HEK293 (cell line): Measurements from ENCODE around the gene RPL13A.

Source experiments
- CTCF ChIA-PET: fragments of 350-600 bp; formaldehyde crosslinking; extraction: SDS; loops from one replicate; lab custom pipeline; 2021; ENCODE audit warnings: antibody characterized with exemption; lab: Yijun Ruan, JAX
- POLR2A ChIA-PET: fragments of 300-600 bp; formaldehyde crosslinking; extraction: SDS; loops from one replicate; lab custom pipeline; 2020; ENCODE audit warnings: antibody characterized with exemption, inconsistent platforms; lab: Yijun Ruan, JAX
- H3K27ac ChIP-seq: fragments of 200-500 bp; sonication (Bioruptor generic); 2 replicates; pipeline ENCODE4 v1.5.1; 2014; ENCODE audit warnings: low read depth, low read length, control low read depth, inconsistent platforms; ENCODE audit errors: extremely low read depth
- H3K36me3 ChIP-seq, 2 experiments: fragments of 200-500 bp in 1 of 2; sonication (Bioruptor generic) in 1 of 2; 1 replicate in 1 of 2; 2 replicates in 1 of 2; pipeline ENCODE4 v1.5.1; 2014 to 2017; ENCODE audit warnings: inconsistent platforms in 2 of 2, low read length in 2 of 2; ENCODE audit not compliant: control insufficient read depth in 2 of 2, insufficient read depth in 1 of 2
- H3K4me1 ChIP-seq: fragments of 200-500 bp; sonication (Bioruptor generic); 2 replicates; pipeline ENCODE4 v1.5.1; 2014; ENCODE audit warnings: mild to moderate bottlenecking, low read length, inconsistent platforms; ENCODE audit not compliant: control insufficient read depth, insufficient read depth
- H3K4me3 ChIP-seq: 2 replicates; pipeline ENCODE4 v1.5.1; 2011; ENCODE audit warnings: low read depth, mild to moderate bottlenecking, control low read depth, low read length, moderate library complexity
- H3K9me3 ChIP-seq: fragments of 200-500 bp; sonication (Bioruptor generic); 2 replicates; pipeline ENCODE4 v1.5.1; 2014; ENCODE audit warnings: low read depth, low read length, inconsistent platforms; ENCODE audit not compliant: control insufficient read depth, insufficient read depth
- GLIS1 ChIP-seq: fragments of 450-650 bp; formaldehyde crosslinking; IDR thresholded peaks from 2 replicates; pipeline ENCODE4 v1.5.1; 2016; ENCODE audit warnings: missing biosample characterization, missing genetic modification characterization
- IKZF3 ChIP-seq: fragments of 450-650 bp; IDR thresholded peaks from 2 replicates; pipeline ENCODE4 v1.5.0; 2018; ENCODE audit warnings: missing biosample characterization, mild to moderate bottlenecking, missing genetic modification characterization, moderate library complexity
- REST ChIP-seq: fragments of 450-650 bp; formaldehyde crosslinking; IDR thresholded peaks from 2 replicates; pipeline ENCODE4 v1.5.1; 2016; ENCODE audit warnings: missing biosample characterization, missing genetic modification characterization
- SCRT1 ChIP-seq: fragments of 450-650 bp; formaldehyde crosslinking; IDR thresholded peaks from 2 replicates; pipeline ENCODE4 v1.5.1; 2016; ENCODE audit warnings: missing biosample characterization, missing genetic modification characterization, borderline replicate concordance
- SP7 ChIP-seq: fragments of 450-650 bp; formaldehyde crosslinking; IDR thresholded peaks from 2 replicates; pipeline ENCODE4 v1.5.1; 2016; ENCODE audit warnings: missing biosample characterization, missing genetic modification characterization
- ZBTB17 ChIP-seq: fragments of 450-650 bp; formaldehyde crosslinking; IDR thresholded peaks from 2 replicates; pipeline ENCODE4 v1.5.1; 2016; ENCODE audit warnings: missing biosample characterization, missing genetic modification characterization
- ZBTB21 ChIP-seq: fragments of 450-650 bp; formaldehyde crosslinking; IDR thresholded peaks from 2 replicates; pipeline ENCODE4 v1.5.1; 2017; ENCODE audit warnings: missing biosample characterization, missing genetic modification characterization
- ZFP37 ChIP-seq: fragments of 450-650 bp; formaldehyde crosslinking; IDR thresholded peaks from 2 replicates; pipeline ENCODE4 v1.5.1; 2016; ENCODE audit warnings: missing biosample characterization, missing genetic modification characterization
- ZFP69B ChIP-seq: fragments of 450-650 bp; formaldehyde crosslinking; IDR thresholded peaks from 2 replicates; pipeline ENCODE4 v1.5.1; 2016; ENCODE audit warnings: missing biosample characterization, missing genetic modification characterization
- ZNF10 ChIP-seq: fragments of 450-650 bp; formaldehyde crosslinking; IDR thresholded peaks from 2 replicates; pipeline ENCODE4 v1.5.1; 2017; ENCODE audit warnings: missing biosample characterization, missing genetic modification characterization
- ZNF121 ChIP-seq: fragments of 450-650 bp; formaldehyde crosslinking; IDR thresholded peaks from 2 replicates; pipeline ENCODE4 v1.5.1; 2016; ENCODE audit warnings: missing biosample characterization, missing genetic modification characterization
- ZNF157 ChIP-seq: fragments of 450-650 bp; formaldehyde crosslinking; IDR thresholded peaks from 2 replicates; pipeline ENCODE4 v1.5.1; 2016; ENCODE audit warnings: missing biosample characterization, missing genetic modification characterization
- ZNF214 ChIP-seq: fragments of 450-650 bp; formaldehyde crosslinking; IDR thresholded peaks from 2 replicates; pipeline ENCODE4 v1.5.1; 2017; ENCODE audit warnings: missing biosample characterization, mild to moderate bottlenecking, missing genetic modification characterization, borderline replicate concordance
- ZNF248 ChIP-seq: fragments of 450-650 bp; formaldehyde crosslinking; IDR thresholded peaks from 2 replicates; pipeline ENCODE4 v1.5.1; 2017; ENCODE audit warnings: missing biosample characterization, missing genetic modification characterization
- ZNF274 ChIP-seq, 2 experiments: fragments of 200-500 bp in 1 of 2; fragments of 450-650 bp in 1 of 2; sonication (Bioruptor generic) in 1 of 2; formaldehyde crosslinking in 1 of 2; IDR thresholded peaks; 2 replicates each; pipeline versions ENCODE4 v1.5.1 to v1.6.1; 2014 to 2016; ENCODE audit warnings: borderline replicate concordance in 1 of 2, inconsistent platforms in 1 of 2, low read length in 1 of 2, missing biosample characterization in 1 of 2, missing genetic modification characterization in 1 of 2
- ZNF335 ChIP-seq: fragments of 450-650 bp; formaldehyde crosslinking; conservative IDR thresholded peaks from 2 replicates; pipeline ENCODE4 v1.5.1; 2016; ENCODE audit warnings: missing biosample characterization, missing genetic modification characterization
- ZNF394 ChIP-seq: fragments of 450-650 bp; formaldehyde crosslinking; IDR thresholded peaks from 2 replicates; pipeline ENCODE4 v1.5.1; 2016; ENCODE audit warnings: missing biosample characterization, missing genetic modification characterization, mild to moderate bottlenecking, moderate library complexity, borderline replicate concordance
- ZNF660 ChIP-seq: fragments of 450-650 bp; IDR thresholded peaks from 2 replicates; pipeline ENCODE4 v1.5.1; 2018; ENCODE audit warnings: missing biosample characterization, mild to moderate bottlenecking, missing genetic modification characterization
- ZXDB ChIP-seq: fragments of 450-650 bp; formaldehyde crosslinking; IDR thresholded peaks from 2 replicates; pipeline ENCODE4 v1.5.1; 2016; ENCODE audit warnings: missing biosample characterization, missing genetic modification characterization
- TF ChIP-seq, protein P1 (sequence below): fragments of 450-650 bp; formaldehyde crosslinking; optimal IDR thresholded peaks from 2 replicates; pipeline ENCODE3; 2016; ENCODE audit warnings: missing biosample characterization, mild to moderate bottlenecking, missing genetic modification characterization

RPL13A gene

DNA sequence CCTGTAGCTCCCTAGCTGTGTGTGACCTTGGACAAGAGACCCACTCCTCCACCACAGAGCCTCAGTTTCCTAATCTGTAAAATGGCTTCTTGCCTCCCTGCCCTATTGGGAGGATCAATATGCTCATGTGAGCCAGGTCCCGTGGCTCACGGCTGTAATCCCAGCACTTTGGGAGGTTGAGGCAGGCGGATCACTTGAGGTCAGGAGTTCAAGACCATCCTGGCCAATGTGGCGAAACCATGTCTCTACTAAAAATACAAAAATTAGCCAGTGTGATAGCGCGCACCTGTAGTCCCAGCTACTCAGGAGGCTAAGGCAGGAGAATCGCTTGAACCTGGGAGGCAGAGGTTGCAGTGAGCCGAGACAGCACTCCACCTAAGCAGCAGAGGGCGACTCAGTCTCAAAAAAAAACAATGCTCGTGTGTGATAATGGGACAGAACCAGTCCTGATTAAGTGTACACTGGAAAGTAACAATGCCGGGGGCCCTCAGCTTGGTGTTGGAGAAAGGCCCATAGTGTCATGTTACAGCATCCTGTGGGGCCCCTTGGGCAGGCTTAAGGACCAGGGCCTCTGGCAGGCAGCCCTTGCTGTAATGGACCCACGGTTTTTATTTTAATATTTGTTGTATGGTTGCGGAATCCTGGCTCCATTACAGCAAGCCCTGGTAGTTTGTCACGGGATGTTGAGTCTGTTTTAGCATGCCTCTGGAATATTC is 15.6 kb downstream of the RPL13A start (continued):
- TF ChIP-seq REST (peak; percentile 26; the same call in 1 of the 2 replicates), IKZF3 (tag by site-specific recombination) (peak; percentile 38; the same call in 1 of the 2 replicates), ZNF10 (tag by site-specific recombination) (peak; percentile 15; the same call in 1 of the 2 replicates), GLIS1 (peak; percentile 96), ZNF214 (tag by site-specific recombination) (no peak), ZNF274 (IDR thresholded peaks at IDR 0.05; ENCODE audit: low read length) (no peak), ZNF274 (tag by site-specific recombination; IDR thresholded peaks at IDR 0.05; ENCODE audit: borderline replicate concordance) (no peak), ZBTB17 (tag by site-specific recombination) (peak; percentile 82), ZNF248 (tag by site-specific recombination) (no peak), ZNF660 (tag by site-specific recombination) (peak; percentile 90), SCRT1 (tag by site-specific recombination) (no peak), ZNF121 (no peak), ZFP69B (tag by site-specific recombination) (peak; percentile 98), ZXDB (tag by site-specific recombination) (peak; percentile 39; the same call in 1 of the 2 replicates), ZNF394 (tag by site-specific recombination) (no peak), SP7 (peak; percentile 62), ZBTB21 (tag by site-specific recombination) (peak; percentile 8; the same call in 1 of the 2 replicates), ZFP37 (tag by site-specific recombination) (peak; percentile 69; the same call in 1 of the 2 replicates), ZNF157 (no peak)

DNA sequence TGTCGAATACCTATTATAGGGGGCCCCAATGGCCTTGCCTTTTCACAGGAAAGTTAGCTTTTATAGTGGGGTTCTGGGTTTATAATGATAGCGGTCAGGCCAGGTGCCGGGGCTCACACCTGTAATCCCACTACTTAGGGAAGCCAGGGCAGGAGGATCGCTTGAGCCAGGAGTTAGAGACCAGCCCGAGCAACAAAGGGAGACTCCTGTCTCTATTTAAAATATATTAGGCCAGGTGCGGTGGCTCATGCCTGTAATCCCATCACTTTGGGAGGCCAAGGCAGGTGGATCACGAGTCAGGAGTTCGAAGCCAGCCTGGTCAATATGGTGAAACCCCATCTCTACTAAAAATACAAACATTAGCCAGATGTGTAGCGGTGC is 16.2 kb downstream of the RPL13A start:
- POLR2A ChIA-PET = interaction anchor here (1.0 kb wide), 1 partner anchor 9 kb away, joined by 4 read pairs; the partner anchor contains the start of gene FCGRT
- no peak overlapping the region; the same call in 1 of the 2 replicates for H3K27ac ChIP-seq
- TF ChIP-seq, protein P1, sequence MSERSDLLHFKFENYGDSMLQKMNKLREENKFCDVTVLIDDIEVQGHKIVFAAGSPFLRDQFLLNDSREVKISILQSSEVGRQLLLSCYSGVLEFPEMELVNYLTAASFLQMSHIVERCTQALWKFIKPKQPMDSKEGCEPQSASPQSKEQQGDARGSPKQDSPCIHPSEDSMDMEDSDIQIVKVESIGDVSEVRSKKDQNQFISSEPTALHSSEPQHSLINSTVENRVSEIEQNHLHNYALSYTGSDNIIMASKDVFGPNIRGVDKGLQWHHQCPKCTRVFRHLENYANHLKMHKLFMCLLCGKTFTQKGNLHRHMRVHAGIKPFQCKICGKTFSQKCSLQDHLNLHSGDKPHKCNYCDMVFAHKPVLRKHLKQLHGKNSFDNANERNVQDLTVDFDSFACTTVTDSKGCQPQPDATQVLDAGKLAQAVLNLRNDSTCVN (tag by site-specific recombination) = no peak
- peak; percentile 29; the same call in 1 of the 2 replicates for TF ChIP-seq ZNF335 (tag by site-specific recombination)
- TF ChIP-seq, all 188 proteins: peak for 1
- H3K9me3 ChIP-seq = no peaks in the 10 kb centered on the region
- CTCF ChIA-PET = interaction anchor here (0.5 to 10.8 kb wide), 21 partner anchors 9 to 344 kb away, joined by 3 to 299 read pairs (median 5); partner anchors contain the start of genes FLT3LG, IRF3 and RPL13A
- H3K4me1 ChIP-seq = no peaks in the 10 kb centered on the region; the same call in 1 of the 2 replicates
- peaks cover 6 to 18% of the 10 kb centered on the region in 2 experiments; a peak in 2 of 3 replicates for H3K36me3 ChIP-seq
- H3K4me3 ChIP-seq = no peak overlapping the region
